IPS-18c (cell line): ENCODE measurements around the gene MAPT.
"Not testable (repeated sequence)": the region's sequence is repeated elsewhere in the genome, so short reads cannot be mapped to it uniquely, and the experiment has no call there.

Source experiments
- H3K4me3 ChIP-seq: 2 replicates; pipeline ENCODE4 v1.7.0; 2013; ENCODE audit warnings: low read depth, mild to moderate bottlenecking, low read length, moderate library complexity; ENCODE audit not compliant: insufficient read depth
- H3K9me3 ChIP-seq: one replicate; pipeline ENCODE4 v1.6.1; 2013; ENCODE audit warnings: mild to moderate bottlenecking, low read length, moderate library complexity; ENCODE audit not compliant: control insufficient read depth, insufficient read depth

The MAPT gene

DNA sequence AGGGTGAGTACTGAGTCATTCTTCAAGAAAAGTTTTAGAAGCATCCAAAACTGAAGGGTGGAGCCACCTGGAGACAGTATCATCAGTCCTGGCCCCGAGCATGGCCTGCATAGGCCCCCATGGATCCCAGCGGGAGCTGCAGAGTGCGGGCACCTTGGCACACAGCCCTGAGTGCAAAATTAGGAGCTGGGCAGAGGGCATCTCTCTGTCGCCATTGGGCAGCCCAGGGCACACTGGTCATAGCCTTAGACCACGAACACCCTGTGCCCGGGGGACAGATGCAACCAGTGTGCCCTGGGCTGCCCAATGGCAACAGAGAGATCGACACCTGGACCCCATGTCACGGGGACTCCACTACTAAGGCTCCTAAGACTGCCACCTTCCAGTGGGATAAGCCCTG is 14.6 kb downstream of the MAPT start:
- Histone ChIP-seq H3K9me3 (no peaks in the 10 kb centered on the region), H3K4me3 (no peak overlapping the region)

GRCh38 chr17:45910667-45911066 is 16.3 kb downstream of the MAPT start:
- Histone ChIP-seq H3K9me3 (no peaks in the 10 kb centered on the region), H3K4me3 (no peak overlapping the region)

DNA sequence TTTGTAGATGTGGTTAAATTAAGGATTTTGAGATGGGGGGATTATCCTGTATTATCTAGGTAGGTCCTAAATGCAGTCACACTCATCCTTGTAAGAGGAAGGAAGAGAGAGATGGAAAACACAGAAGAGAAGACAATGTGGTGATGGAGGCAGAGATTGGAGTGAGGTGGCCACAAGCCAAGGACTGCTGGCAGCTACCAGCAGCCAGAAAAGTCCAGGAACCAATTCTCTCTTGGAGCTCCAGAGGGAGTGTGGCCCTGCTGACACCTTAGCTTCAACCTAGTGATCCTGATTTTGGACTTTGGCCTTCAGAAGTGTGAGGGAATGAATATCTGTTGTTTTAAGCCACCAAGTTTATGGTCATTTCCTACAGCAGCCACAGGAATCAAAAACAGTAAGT is 18.0 kb downstream of the MAPT start:
- H3K4me3 ChIP-seq: no peak overlapping the region
- H3K9me3 ChIP-seq: no peaks in the 10 kb centered on the region

GRCh38 chr17:45913030-45913429 is 18.7 kb downstream of the MAPT start:
- not testable (repeated sequence) for H3K4me3 ChIP-seq, H3K9me3 ChIP-seq

- H3K9me3 ChIP-seq: no peaks in the 10 kb centered on the region
- no peak overlapping the region for H3K4me3 ChIP-seq
Measured at GRCh38 chr17:45914047-45914717, 19.8 kb downstream of the MAPT start.

DNA sequence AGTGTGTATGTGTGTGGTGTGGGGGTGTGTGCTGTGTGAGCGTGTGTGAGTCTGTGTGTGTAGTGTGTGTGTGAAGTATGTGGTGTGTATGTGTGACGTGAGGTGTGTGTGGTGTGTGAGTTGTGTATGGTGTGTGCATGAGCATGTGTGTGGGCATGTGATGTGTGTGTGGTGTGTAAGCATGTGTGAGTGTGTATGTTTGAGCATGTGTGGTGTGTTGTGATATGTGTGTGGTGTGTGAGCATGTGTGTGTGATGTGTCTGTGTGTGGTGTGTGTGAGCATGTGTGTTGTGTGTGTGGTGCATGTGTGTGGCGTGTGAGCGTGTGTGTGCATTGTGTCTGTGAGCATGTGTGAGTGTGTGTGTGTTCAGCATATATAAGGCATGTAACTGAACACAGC is 20.9 kb downstream of the MAPT start:
- H3K4me3 ChIP-seq: no peak overlapping the region

GRCh38 chr17:45917081-45917480 is 22.7 kb downstream of the MAPT start:
- H3K4me3 ChIP-seq: no peak overlapping the region

More for the DNA sequence above, 20.9 kb downstream of the MAPT start:
- no peaks in the 10 kb centered on the region for H3K9me3 ChIP-seq

GRCh38 chr17:45918241-45918745 is 23.9 kb downstream of the MAPT start:
- no peaks in the 10 kb centered on the region for H3K9me3 ChIP-seq
- no peak overlapping the region for H3K4me3 ChIP-seq

More at GRCh38 chr17:45917081-45917480, 22.7 kb downstream of the MAPT start:
- H3K9me3 ChIP-seq: no peaks in the 10 kb centered on the region

DNA sequence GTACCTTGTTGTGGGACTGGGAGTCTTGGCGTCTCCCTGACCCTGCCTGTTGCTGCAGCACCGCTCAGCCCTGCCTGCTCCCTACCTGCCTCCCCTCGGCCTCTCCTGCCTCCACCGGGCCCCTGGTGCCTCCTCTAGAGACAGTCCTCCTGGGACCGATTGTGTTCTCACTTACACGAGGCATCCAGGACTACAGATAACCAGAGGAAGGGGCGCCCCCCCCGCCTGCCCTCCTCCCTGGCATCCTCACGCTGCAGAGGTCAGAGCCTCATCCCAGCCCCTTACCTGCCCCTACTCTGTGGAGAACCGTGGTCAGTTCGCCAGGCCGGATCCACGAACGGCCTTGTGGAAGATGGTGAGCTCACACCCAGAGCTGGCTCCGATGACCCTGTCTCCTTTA is 24.8 kb downstream of the MAPT start:
- Histone ChIP-seq H3K9me3 (no peaks in the 10 kb centered on the region), H3K4me3 (no peak overlapping the region)

GRCh38 chr17:45920083-45920482 is 25.7 kb downstream of the MAPT start:
- Histone ChIP-seq H3K4me3 (no peak overlapping the region), H3K9me3 (no peaks in the 10 kb centered on the region)

GRCh38 chr17:45923511-45924268 is 29.3 kb downstream of the MAPT start:
- H3K4me3 ChIP-seq: no peak overlapping the region
- peaks cover 5% of the 10 kb centered on the region for H3K9me3 ChIP-seq

DNA sequence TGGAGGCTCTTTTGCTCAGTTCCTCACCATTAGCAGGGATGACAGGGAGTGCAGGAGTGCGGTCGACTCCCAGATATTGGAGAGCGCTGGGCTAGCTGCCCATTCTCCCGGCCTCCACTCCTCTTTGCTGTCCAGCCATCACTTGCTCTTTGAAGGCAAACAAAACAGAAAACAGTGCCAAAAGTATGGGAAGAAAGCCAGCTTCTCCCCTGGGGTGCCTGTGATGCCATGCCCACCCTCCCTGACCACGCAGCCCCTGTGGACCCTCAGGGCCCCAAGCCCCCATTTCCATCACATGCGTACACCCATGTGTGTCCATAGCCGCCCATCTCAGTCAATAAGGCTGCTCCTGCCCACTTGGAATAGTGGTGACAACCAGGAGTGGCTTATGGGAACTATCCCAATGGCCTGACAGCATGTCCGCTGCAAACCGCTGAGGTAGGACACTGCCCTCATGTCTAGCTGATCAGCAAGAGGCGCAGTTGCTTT is 30.0 kb downstream of the MAPT start:
- H3K4me3 ChIP-seq: no peak overlapping the region

GRCh38 chr17:45925311-45925710 is 31.0 kb downstream of the MAPT start:
- Histone ChIP-seq H3K4me3 (no peak overlapping the region), H3K9me3 (peaks cover 5% of the 10 kb centered on the region)

More for the DNA sequence above, 30.0 kb downstream of the MAPT start:
- peaks cover 5% of the 10 kb centered on the region for H3K9me3 ChIP-seq

DNA sequence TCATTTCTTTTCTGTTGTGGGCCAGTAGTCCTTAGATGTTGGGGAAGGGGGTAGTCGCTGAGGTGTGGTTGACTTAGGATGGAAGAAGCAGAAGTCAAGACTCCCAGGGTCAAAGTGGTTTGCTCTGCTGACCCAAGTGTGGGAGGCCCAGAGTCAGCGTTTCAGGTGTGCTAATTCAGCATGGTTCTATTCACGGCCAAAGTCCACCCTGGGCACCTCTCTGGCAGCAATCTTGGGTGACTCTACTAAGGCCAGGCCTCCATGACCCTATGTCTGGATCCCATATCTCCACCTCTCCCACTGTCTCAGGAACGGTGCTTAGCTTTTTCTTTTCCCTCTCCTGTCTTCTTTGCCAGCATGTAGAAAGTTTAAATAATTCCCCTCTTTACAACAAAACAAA is 32.9 kb downstream of the MAPT start:
- H3K4me3 ChIP-seq: no peak overlapping the region
- H3K9me3 ChIP-seq: peaks cover 5% of the 10 kb centered on the region

- H3K4me3 ChIP-seq: no peak overlapping the region
Measured at GRCh38 chr17:45929344-45929743, 35.0 kb downstream of the MAPT start.

GRCh38 chr17:45930420-45930951 is 36.1 kb downstream of the MAPT start:
- H3K4me3 ChIP-seq: no peak overlapping the region
- peaks cover 5% of the 10 kb centered on the region for H3K9me3 ChIP-seq

More at GRCh38 chr17:45929344-45929743, 35.0 kb downstream of the MAPT start:
- H3K9me3 ChIP-seq: peaks cover 5% of the 10 kb centered on the region

- peaks cover 5% of the 10 kb centered on the region for H3K9me3 ChIP-seq
- no peak overlapping the region for H3K4me3 ChIP-seq
Measured at GRCh38 chr17:45931677-45932076, 37.3 kb downstream of the MAPT start.
